HepG2 (cell line): ENCODE data around the gene ASPHD1. TPM values are rescaled to one million over a fixed set of nuclear protein-coding genes. Genes with fewer than 3 reads are reported as not detected.

Experiments
- KLF13 ChIP-seq: sonication (generic); formaldehyde crosslinking; IDR thresholded peaks from 2 replicates; pipeline ENCODE4 v1.4.0; 2020; ENCODE audit warnings: mild to moderate bottlenecking, missing genetic modification reagents
- NR2F6 ChIP-seq, 2 experiments: IDR thresholded peaks; 2 replicates each; pipeline ENCODE4 v1.6.1; 2016; ENCODE audit warnings: antibody characterized with exemption in 1 of 2, mild to moderate bottlenecking in 1 of 2
- RBM39 ChIP-seq: fragments of 200-400 bp; formaldehyde crosslinking; IDR thresholded peaks from one replicate; pipeline ENCODE4 v1.6.1; 2018; ENCODE audit warnings: antibody characterized with exemption, mild to moderate bottlenecking, low read depth, low read length; ENCODE audit not compliant: poor library complexity, severe bottlenecking
- SIN3B ChIP-seq: fragments of 150-350 bp; IDR thresholded peaks from 2 replicates; pipeline ENCODE4 v1.6.1; 2014; ENCODE audit warnings: low read length
- XBP1 ChIP-seq: sonication (generic); formaldehyde crosslinking; IDR thresholded peaks from 2 replicates; pipeline ENCODE4 v1.5.0; 2020; ENCODE audit warnings: missing genetic modification reagents
- ZFP1 ChIP-seq: IDR thresholded peaks from 2 replicates; pipeline ENCODE4 v1.6.1; 2016
- ZNF121 ChIP-seq: sonication (generic); formaldehyde crosslinking; IDR thresholded peaks from 2 replicates; pipeline ENCODE4 v1.5.0; 2020; ENCODE audit warnings: mild to moderate bottlenecking, missing genetic modification reagents
- polyA plus RNA-seq, 8 experiments: library from polyadenylated mRNA; depleted of rRNA in 3 of 8; stranded (reverse) in 7 of 8; unstranded in 1 of 8; fragments of >200 nt; fragmentation: Illumina TruSeq in 4 of 8; extraction: Trizol in 4 of 8; gene quantifications; 2 replicates each; pipeline versions ENCODE4 v1.2.1 to v1.2.3, GENCODE V29; 2011 to 2016; ENCODE audit warnings: low read depth in 4 of 8, missing spikeins in 1 of 8, mixed read lengths in 1 of 8; ENCODE audit not compliant: insufficient read depth in 1 of 8
- total RNA-seq, 5 experiments: library from RNA; depleted of rRNA; stranded (reverse); fragments of >200 nt; fragmentation: Illumina TruSeq; extraction: Trizol; gene quantifications; 2 replicates each; pipeline ENCODE4 v1.2.3, GENCODE V29; 2016; ENCODE audit warnings: low read depth in 1 of 5
- TF ChIP-seq, protein P1 (sequence below), 2 experiments: sonication (generic) in 1 of 2; formaldehyde crosslinking in 1 of 2; IDR thresholded peaks; 2 replicates each; pipeline versions ENCODE4 v1.6.1 to v1.9.0; 2014 to 2022; ENCODE audit warnings: antibody characterized with exemption in 1 of 2, borderline replicate concordance in 1 of 2, inconsistent platforms in 1 of 2, low read depth in 1 of 2, missing genetic modification reagents in 1 of 2
- TF ChIP-seq, protein P2 (sequence below): sonication (generic); formaldehyde crosslinking; IDR thresholded peaks from 2 replicates; pipeline ENCODE4 v1.8.1; 2023; ENCODE audit warnings: mild to moderate bottlenecking, missing genetic modification reagents, borderline replicate concordance
- TF ChIP-seq, protein P3 (sequence below): sonication (generic); formaldehyde crosslinking; IDR thresholded peaks from 2 replicates; pipeline ENCODE4 v1.8.0; 2022; ENCODE audit warnings: missing genetic modification reagents, mild to moderate bottlenecking, moderate library complexity, borderline replicate concordance
- TF ChIP-seq, protein P4 (sequence below): sonication (generic); formaldehyde crosslinking; conservative IDR thresholded peaks from 2 replicates; pipeline ENCODE4 v1.4.0; 2020; ENCODE audit warnings: mild to moderate bottlenecking, missing genetic modification reagents, moderate library complexity

The ASPHD1 gene
- total and polyA plus RNA-seq, 2 of the 13 experiments (the other 11 are each of a cell fraction or from before 2014, with no cell fraction given) = 13.1 to 19.7 TPM

DNA sequence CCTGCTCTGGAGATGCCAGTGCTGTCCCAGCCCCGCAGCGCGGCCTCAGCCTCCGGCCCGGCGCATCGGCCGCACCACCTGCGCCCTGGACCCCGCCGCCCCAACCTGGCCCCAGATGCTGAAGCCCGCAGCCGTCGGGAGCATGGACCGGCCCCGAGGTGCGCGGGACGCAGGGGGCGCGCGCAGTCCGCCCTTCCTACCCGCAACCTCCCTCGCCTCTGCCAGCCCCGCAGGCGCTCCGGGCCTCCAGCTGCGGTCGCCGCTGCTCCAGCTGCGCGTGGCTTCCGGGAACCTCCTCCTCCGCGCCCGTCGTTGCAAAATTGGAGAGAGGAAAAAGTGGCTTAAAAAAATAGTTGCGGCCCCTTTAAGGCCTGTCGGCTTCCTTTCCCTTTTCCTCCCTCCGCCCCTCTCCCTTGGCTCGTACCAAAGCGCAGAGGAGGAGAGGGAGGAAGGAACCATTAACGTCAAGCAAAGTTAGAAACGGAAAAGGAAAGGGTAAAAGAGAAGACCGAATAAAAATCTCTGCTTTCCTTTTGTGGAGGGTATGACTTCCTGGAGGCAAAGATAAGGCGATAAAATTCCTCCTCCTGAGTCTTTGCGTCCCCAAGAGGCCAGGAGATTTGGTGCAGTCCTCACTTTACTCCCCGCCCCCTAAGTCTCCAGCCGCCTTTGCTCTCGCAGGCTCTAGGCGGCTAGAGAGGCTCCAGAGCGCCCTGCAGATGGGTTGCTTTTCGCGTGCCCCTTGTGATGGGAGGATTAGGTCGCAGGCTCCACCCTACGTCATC lies 37.2 kb upstream of the ASPHD1 start, which contains the start of gene CDIPT (continued):
- TF ChIP-seq, protein P1, sequence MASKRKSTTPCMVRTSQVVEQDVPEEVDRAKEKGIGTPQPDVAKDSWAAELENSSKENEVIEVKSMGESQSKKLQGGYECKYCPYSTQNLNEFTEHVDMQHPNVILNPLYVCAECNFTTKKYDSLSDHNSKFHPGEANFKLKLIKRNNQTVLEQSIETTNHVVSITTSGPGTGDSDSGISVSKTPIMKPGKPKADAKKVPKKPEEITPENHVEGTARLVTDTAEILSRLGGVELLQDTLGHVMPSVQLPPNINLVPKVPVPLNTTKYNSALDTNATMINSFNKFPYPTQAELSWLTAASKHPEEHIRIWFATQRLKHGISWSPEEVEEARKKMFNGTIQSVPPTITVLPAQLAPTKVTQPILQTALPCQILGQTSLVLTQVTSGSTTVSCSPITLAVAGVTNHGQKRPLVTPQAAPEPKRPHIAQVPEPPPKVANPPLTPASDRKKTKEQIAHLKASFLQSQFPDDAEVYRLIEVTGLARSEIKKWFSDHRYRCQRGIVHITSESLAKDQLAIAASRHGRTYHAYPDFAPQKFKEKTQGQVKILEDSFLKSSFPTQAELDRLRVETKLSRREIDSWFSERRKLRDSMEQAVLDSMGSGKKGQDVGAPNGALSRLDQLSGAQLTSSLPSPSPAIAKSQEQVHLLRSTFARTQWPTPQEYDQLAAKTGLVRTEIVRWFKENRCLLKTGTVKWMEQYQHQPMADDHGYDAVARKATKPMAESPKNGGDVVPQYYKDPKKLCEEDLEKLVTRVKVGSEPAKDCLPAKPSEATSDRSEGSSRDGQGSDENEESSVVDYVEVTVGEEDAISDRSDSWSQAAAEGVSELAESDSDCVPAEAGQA (IDR thresholded peaks at IDR 0.05; ENCODE audit: low read depth) = peak; percentile 79
- TF ChIP-seq, protein P1 (CRISPR knock-in tag; IDR thresholded peaks at IDR 0.05; ENCODE audit: borderline replicate concordance) = no peak
- TF ChIP-seq, protein P2, sequence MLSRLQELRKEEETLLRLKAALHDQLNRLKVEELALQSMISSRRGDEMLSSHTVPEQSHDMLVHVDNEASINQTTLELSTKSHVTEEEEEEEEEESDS (CRISPR knock-in tag) = no peak; the same call in 1 of the 2 replicates
- TF ChIP-seq ZFP1 (CRISPR knock-in tag) = peak; percentile 85
- 0 out of 2 replicates have a peak, but pooled peaks have one; percentile 45 for TF ChIP-seq ZNF121 (CRISPR knock-in tag)
- peak; percentile 84 for TF ChIP-seq NR2F6 (IDR thresholded peaks at IDR 0.05)
- TF ChIP-seq NR2F6 (CRISPR knock-in tag; IDR thresholded peaks at IDR 0.05) = peak; percentile 74; the same call in 1 of the 2 replicates
- TF ChIP-seq, protein P3, sequence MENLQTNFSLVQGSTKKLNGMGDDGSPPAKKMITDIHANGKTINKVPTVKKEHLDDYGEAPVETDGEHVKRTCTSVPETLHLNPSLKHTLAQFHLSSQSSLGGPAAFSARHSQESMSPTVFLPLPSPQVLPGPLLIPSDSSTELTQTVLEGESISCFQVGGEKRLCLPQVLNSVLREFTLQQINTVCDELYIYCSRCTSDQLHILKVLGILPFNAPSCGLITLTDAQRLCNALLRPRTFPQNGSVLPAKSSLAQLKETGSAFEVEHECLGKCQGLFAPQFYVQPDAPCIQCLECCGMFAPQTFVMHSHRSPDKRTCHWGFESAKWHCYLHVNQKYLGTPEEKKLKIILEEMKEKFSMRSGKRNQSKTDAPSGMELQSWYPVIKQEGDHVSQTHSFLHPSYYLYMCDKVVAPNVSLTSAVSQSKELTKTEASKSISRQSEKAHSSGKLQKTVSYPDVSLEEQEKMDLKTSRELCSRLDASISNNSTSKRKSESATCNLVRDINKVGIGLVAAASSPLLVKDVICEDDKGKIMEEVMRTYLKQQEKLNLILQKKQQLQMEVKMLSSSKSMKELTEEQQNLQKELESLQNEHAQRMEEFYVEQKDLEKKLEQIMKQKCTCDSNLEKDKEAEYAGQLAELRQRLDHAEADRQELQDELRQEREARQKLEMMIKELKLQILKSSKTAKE (CRISPR knock-in tag) = no peak
- TF ChIP-seq SIN3B = peak; percentile 37; the same call in 1 of the 2 replicates
- TF ChIP-seq XBP1 (CRISPR knock-in tag) = no peak
- TF ChIP-seq RBM39 = no peak
- TF ChIP-seq, protein P4, sequence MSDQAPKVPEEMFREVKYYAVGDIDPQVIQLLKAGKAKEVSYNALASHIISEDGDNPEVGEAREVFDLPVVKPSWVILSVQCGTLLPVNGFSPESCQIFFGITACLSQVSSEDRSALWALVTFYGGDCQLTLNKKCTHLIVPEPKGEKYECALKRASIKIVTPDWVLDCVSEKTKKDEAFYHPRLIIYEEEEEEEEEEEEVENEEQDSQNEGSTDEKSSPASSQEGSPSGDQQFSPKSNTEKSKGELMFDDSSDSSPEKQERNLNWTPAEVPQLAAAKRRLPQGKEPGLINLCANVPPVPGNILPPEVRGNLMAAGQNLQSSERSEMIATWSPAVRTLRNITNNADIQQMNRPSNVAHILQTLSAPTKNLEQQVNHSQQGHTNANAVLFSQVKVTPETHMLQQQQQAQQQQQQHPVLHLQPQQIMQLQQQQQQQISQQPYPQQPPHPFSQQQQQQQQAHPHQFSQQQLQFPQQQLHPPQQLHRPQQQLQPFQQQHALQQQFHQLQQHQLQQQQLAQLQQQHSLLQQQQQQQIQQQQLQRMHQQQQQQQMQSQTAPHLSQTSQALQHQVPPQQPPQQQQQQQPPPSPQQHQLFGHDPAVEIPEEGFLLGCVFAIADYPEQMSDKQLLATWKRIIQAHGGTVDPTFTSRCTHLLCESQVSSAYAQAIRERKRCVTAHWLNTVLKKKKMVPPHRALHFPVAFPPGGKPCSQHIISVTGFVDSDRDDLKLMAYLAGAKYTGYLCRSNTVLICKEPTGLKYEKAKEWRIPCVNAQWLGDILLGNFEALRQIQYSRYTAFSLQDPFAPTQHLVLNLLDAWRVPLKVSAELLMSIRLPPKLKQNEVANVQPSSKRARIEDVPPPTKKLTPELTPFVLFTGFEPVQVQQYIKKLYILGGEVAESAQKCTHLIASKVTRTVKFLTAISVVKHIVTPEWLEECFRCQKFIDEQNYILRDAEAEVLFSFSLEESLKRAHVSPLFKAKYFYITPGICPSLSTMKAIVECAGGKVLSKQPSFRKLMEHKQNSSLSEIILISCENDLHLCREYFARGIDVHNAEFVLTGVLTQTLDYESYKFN (CRISPR knock-in tag) = peak; percentile 43; the same call in 1 of the 2 replicates
- 0 out of 2 replicates have a peak, but pooled peaks have one; percentile 76 for TF ChIP-seq KLF13 (CRISPR knock-in tag)
